ENCODE results near the gene IGF1R. TPM values are rescaled to one million over a fixed set of nuclear protein-coding genes. Genes with fewer than 3 reads are reported as not detected.

IGF1R gene
- total RNA-seq, 2 donors from 2014 or later: 10.3 to 12.6 TPM

DNA sequence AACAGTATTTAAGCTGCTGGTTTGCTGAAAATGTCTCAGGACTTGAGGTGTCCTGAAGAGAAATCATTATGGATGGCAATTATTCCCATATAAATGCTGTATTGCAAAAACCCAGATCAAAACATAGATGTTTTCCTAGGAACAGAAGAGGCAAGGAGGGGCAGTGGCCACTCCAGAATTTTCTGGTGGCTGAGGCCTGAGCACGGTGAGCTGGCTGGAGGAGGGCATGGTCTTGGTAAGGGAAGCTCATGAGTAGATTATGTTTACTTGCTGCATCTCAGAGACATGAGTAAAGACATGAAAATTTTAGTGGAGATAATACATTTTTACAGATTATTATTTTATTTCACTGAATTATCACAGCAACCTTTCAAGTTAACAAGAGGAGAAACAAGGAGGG, 328.2 kb downstream of the IGF1R start:
- no peak for ATAC-seq
- Mint-ChIP-seq H3K9me3 (no peaks in the 10 kb centered on the region), H3K27me3 (no peaks in the 10 kb centered on the region), H3K4me3 (no peak overlapping the region), H3K4me1 (ENCODE audit: low read depth in 2 of 2) (no peaks in the 10 kb centered on the region), H3K27ac (no peak overlapping the region), H3K36me3 (no peaks in the 10 kb centered on the region)
- DNase-seq (ENCODE audit: low spot score): no peak

DNA sequence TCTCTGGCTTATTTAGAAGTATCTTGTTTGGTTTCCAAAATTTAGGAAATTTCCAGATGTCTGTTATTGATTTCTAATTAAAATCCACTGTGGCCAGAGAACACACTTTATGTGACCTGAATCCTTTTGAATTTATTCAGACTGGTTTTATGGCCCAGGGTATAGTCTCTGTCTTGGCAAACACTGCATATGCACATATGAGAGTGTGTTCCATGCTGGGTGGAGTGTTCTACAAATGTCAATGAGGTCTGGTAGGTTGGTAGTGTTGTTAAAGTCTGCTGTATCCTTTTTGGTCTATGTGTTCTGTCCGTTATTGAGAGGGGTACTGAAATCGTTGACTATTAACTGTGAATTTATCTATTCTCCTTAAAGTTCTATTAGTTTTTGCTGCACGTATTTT, 329.1 kb downstream of the IGF1R start:
- peaks cover 0 to 5% of the 10 kb centered on the region in 2 donors for H3K4me1 Mint-ChIP-seq (ENCODE audit: low read depth in 2 of 2)
- no peak for DNase-seq (ENCODE audit: low spot score)
- no peaks in the 10 kb centered on the region for H3K36me3 Mint-ChIP-seq
- no peak for ATAC-seq
- no peak overlapping the region for H3K4me3 Mint-ChIP-seq
- no peaks in the 10 kb centered on the region for H3K9me3 Mint-ChIP-seq
- H3K27me3 Mint-ChIP-seq: no peaks in the 10 kb centered on the region
- H3K27ac Mint-ChIP-seq: no peak overlapping the region

DNA sequence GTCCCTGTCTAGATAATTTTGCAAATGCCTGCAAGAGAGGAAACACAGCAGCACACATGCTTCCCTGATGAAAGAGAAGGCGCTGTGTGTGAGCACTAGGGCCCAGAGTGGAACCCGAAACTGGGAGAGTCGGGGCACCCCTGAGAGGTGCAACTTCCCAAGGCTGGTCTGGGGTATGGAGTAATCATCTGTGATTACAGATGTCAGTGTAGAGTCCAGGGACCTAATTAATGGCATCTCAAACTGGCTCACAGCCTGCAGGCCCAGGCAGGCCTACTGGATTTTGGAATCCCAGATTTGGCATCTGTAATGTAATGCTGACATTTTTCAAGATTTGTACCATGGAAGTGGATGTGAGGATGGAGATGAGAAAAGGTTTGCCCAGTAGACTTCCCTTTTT, 329.8 kb downstream of the IGF1R start:
- H3K4me3 Mint-ChIP-seq: no peak overlapping the region
- no peaks in the 10 kb centered on the region for H3K27me3 Mint-ChIP-seq
- H3K27ac Mint-ChIP-seq: no peak overlapping the region
- H3K4me1 Mint-ChIP-seq (ENCODE audit: low read depth in 2 of 2): peaks cover 0 to 6% of the 10 kb centered on the region in 2 donors
- DNase-seq (ENCODE audit: low spot score) (no peak), ATAC-seq (no peak)
- no peaks in the 10 kb centered on the region for H3K9me3 Mint-ChIP-seq
- no peaks in the 10 kb centered on the region for H3K36me3 Mint-ChIP-seq

DNA sequence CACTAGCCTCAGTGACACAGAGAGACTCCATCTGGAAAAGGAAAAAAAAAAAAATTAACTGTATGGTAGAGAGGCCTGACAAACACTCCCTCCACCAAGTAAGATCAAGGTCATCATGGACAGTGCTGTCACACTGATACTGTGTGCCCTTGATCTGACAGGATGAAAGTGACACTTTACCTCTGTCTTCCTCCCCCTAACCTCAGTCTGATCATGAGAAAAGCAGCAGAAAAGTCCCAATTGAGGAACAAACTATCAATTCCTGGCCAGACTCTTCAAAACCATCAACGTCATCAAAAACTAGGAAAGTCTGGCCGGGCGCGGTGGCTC, 332.5 kb downstream of the IGF1R start:
- Mint-ChIP-seq H3K27me3 (peaks cover 3 to 4% of the 10 kb centered on the region in 2 donors), H3K4me3 (no peak overlapping the region), H3K4me1 (ENCODE audit: low read depth in 2 of 2) (peaks cover 0 to 6% of the 10 kb centered on the region in 2 donors), H3K36me3 (no peaks in the 10 kb centered on the region), H3K9me3 (no peaks in the 10 kb centered on the region), H3K27ac (no peak overlapping the region)
- ATAC-seq (no peak), DNase-seq (ENCODE audit: low spot score) (no peak)

DNA sequence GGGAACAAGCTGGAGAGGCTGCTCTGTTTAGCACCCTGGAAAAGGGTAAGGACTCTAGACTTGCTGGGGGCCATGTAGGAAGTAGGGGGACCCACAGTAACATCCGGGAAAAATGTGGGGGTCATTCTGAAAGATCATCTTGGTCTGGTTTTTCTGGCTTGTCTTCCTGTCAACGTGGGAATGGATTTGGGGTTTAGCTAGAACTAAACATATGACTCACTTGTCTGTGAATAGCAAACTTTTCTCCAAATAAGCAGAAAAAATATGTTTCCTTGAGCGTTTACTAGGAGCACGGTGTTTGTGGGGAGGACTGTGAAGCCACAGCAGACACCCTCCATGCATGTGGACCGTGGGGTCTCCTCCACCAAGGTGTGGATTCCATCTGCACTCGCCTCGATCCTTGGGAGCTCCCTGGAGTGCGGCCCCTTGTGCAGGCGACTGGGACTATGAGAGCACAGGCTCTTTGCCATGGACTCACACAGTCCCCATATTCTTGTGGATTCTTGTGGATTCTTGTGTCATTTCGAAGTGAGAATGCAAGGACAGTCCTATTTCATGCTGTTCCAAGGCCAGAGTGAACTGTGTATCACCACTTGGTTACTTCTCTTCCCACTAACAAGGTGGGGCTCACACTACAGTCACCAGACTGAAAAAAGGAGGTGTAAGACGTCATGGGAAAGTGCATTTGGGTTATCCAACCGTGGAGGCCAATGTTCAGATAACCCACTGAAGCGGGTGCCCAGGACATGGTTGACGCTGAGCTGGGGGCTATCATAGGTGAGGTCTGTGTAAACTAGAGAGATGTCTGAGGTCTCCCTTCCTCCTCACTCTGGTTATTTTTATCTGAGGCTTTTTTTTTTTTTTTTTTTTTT, 333.7 kb downstream of the IGF1R start:
- peaks cover 0 to 6% of the 10 kb centered on the region in 2 donors for H3K4me1 Mint-ChIP-seq (ENCODE audit: low read depth in 2 of 2)
- peak in 1 of 2 donors; percentile 52 for ATAC-seq
- H3K36me3 Mint-ChIP-seq: peaks cover 4% of the 10 kb centered on the region
- H3K27me3 Mint-ChIP-seq: peaks cover 6 to 12% of the 10 kb centered on the region in 2 donors
- no peaks in the 10 kb centered on the region for H3K9me3 Mint-ChIP-seq
- DNase-seq (ENCODE audit: low spot score): no peak
- no peak overlapping the region for H3K27ac Mint-ChIP-seq
- H3K4me3 Mint-ChIP-seq: no peak overlapping the region

DNA sequence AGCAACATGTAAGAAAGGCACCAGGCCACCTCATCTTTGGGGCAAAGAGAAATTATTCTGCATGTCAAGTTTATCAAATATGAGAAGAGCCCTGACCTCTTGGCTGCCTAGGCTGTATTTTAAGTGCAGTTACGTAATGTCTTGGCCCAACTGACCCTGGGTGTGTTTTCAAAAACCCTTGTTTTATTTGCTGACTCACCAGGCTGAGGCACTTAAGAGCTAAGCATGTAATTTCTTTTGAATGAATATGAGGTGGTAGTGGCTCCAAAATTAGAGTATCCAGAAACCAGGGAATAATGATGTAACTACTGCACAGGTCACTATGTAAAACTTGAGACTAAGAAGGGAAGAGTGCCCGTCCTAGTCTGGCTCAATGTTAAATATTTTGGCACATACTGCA, 335.0 kb downstream of the IGF1R start:
- Mint-ChIP-seq H3K4me3 (no peak overlapping the region), H3K4me1 (ENCODE audit: low read depth in 2 of 2) (peaks cover 0 to 6% of the 10 kb centered on the region in 2 donors), H3K36me3 (peaks cover 4% of the 10 kb centered on the region), H3K9me3 (no peaks in the 10 kb centered on the region), H3K27me3 (peaks cover 6 to 12% of the 10 kb centered on the region in 2 donors), H3K27ac (no peak overlapping the region)
- DNase-seq (ENCODE audit: low spot score) (no peak), ATAC-seq (no peak)

DNA sequence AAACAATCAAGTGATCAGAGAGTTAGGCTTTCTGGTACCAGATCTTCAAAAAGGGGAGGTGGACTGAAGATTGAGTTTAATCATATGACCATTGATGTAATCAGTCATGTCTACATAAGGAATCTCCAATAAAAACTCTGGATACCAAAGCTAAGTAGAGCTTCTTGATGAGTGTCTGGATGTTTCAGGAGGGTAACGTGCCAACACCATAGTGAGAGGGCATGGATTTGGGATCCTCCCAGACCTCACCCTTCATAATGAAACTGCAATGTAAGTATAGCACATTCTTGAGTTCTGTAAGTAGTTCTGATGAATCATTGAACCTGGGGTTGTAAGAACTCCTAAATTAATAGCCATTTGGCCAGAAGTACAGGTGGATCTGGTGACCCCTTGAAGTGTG, 337.9 kb downstream of the IGF1R start:
- peaks cover 4% of the 10 kb centered on the region for H3K36me3 Mint-ChIP-seq
- H3K27ac Mint-ChIP-seq: no peak overlapping the region
- H3K4me1 Mint-ChIP-seq (ENCODE audit: low read depth in 2 of 2): peaks cover 0 to 6% of the 10 kb centered on the region in 2 donors
- no peaks in the 10 kb centered on the region for H3K9me3 Mint-ChIP-seq
- no peak overlapping the region for H3K4me3 Mint-ChIP-seq
- DNase-seq (ENCODE audit: low spot score): no peak
- peaks cover 16 to 36% of the 10 kb centered on the region in 2 donors for H3K27me3 Mint-ChIP-seq
- no peak for ATAC-seq

DNA sequence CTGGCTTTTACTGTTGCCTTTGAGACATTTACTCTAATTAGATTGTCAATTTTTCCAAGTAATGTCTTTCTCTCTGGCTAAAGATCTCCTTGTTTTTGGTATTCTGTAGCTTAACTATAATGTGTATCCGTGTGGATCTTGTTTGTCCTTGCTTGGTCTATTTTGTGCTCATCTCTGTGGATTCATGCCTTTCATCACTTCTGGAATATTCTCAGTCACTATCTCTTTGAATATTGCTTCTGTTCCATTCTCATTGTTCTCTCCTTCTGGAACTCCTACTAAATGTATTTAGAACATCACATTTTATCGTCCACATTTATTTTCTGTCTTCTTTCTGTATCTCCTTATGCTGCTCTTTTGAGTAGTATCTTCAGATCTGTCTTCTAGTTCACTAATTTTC, 346.6 kb downstream of the IGF1R start:
- Mint-ChIP-seq H3K36me3 (peaks cover 6% of the 10 kb centered on the region), H3K4me3 (no peak overlapping the region)
- no peak for ATAC-seq

DNA sequence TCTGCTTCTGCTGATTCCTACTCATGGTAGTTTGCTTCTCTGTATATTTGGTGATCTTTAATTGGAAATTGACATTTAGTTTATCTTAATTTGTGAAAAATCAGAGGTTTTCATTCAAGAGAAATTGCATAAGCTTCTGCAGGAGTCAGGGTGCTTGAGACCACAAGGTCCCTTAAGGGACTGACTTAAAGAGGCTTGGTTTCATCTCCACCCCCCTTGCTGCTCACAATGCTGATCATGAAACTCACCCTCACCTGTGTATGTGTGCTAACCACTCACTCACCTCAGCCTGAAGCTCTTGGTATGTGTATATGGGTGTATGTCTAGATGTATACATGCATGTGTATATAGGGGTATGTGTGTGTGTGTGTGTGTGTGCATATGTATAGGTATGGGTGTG, 347.8 kb downstream of the IGF1R start:
- Mint-ChIP-seq H3K27ac (no peak overlapping the region), H3K4me1 (ENCODE audit: low read depth in 2 of 2) (no peaks in the 10 kb centered on the region), H3K4me3 (no peak overlapping the region), H3K9me3 (no peaks in the 10 kb centered on the region), H3K27me3 (peaks cover 8 to 39% of the 10 kb centered on the region in 2 donors), H3K36me3 (peaks cover 6% of the 10 kb centered on the region)
- DNase-seq (ENCODE audit: low spot score) (no peak), ATAC-seq (no peak)

More for the DNA sequence above, 346.6 kb downstream of the IGF1R start:
- Mint-ChIP-seq H3K4me1 (ENCODE audit: low read depth in 2 of 2) (no peaks in the 10 kb centered on the region), H3K27me3 (peaks cover 13 to 45% of the 10 kb centered on the region in 2 donors), H3K9me3 (no peaks in the 10 kb centered on the region), H3K27ac (no peak overlapping the region)
- no peak for DNase-seq (ENCODE audit: low spot score)

DNA sequence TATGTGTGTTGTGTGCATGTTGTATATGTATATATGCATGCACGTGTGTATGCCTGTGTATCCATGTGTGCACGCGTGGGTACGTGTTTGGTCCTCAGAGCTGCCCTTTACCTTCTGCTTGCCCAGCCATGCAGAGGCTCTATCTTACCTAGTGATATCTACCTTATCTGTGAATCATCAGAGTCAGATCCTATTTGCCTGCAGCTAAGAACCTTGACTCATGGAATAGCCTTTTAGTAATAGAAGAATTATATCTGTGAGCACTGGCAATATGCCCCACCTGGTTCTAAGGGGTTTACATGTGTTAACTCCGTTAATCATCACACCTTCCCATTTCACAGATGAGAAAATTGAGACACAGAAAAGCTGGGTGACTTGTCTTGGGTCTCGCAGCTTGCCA, 348.3 kb downstream of the IGF1R start:
- ATAC-seq (no peak), DNase-seq (ENCODE audit: low spot score) (no peak)
- H3K4me1 Mint-ChIP-seq (ENCODE audit: low read depth in 2 of 2): no peaks in the 10 kb centered on the region
- H3K27me3 Mint-ChIP-seq: peaks cover 8 to 35% of the 10 kb centered on the region in 2 donors
- no peak overlapping the region for H3K4me3 Mint-ChIP-seq
- peaks cover 6% of the 10 kb centered on the region for H3K36me3 Mint-ChIP-seq
- no peak overlapping the region for H3K27ac Mint-ChIP-seq
- no peaks in the 10 kb centered on the region for H3K9me3 Mint-ChIP-seq

DNA sequence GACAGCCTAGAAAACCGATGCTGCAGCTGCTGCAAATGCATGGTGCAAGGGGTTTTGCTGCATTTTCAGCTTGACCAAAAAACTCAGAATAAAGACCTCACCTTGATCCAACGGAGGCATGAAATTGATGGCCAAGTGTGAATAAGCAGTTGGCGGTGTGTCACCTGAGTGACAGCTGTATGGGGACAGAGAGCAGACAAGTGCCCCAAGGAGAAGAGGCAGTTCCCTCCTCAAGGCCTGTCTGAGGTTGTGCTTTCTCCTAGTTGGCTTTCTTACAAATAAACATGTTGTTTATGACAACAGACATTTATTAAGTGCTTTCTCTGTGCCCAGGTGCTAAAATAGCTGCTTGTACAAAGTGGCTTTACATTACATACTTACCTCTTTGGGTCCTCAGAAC, 349.0 kb downstream of the IGF1R start:
- Mint-ChIP-seq H3K27ac (no peak overlapping the region), H3K4me3 (no peak overlapping the region), H3K4me1 (ENCODE audit: low read depth in 2 of 2) (no peaks in the 10 kb centered on the region), H3K27me3 (peaks cover 5 to 28% of the 10 kb centered on the region in 2 donors), H3K36me3 (peaks cover 6% of the 10 kb centered on the region), H3K9me3 (no peaks in the 10 kb centered on the region)
- DNase-seq (ENCODE audit: low spot score) (no peak), ATAC-seq (no peak)

DNA sequence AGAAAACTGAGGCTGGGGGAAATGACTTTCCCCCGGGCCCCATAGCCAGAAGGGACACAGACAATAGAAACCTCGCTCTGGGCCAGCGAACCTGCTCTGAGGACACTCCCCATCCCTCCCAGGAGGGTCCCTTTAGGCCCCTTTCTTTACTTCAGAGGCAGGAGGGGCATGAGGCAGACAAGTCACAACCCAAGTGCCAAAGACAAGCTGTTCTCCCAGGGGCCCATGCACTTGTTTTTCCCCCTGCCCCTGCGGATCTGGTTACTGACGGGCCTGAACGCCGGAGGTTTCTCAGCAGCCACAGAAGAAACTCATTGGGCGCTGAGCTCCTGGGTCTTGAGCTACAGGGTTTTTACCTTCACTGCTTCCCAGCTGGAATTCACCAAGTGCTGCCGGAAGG, 349.4 kb downstream of the IGF1R start:
- Mint-ChIP-seq H3K9me3 (no peaks in the 10 kb centered on the region), H3K27ac (no peak overlapping the region)

DNA sequence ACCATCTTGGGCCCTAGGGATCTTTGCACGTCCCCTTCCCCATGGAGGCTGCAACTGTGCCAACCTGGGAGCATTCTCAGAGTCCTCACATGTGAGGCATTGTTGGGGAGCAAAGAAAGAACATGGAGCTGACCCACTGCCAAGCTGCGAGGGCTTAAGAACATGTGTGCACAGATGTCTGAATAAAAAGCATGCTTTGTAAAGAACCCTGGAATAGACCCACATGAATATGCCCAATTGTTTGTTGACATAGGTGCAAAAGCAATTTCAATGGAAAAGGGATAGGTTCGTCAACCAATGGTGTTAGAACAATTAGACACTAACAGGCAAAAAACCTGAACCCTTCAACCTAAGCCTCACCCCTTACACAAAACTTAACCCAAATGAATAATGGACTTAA, 349.9 kb downstream of the IGF1R start:
- no peaks in the 10 kb centered on the region for H3K4me1 Mint-ChIP-seq (ENCODE audit: low read depth in 2 of 2)
- DNase-seq (ENCODE audit: low spot score) (no peak), ATAC-seq (no peak)
- peaks cover 6% of the 10 kb centered on the region for H3K36me3 Mint-ChIP-seq
- no peaks in the 10 kb centered on the region for H3K9me3 Mint-ChIP-seq
- H3K4me3 Mint-ChIP-seq: no peak overlapping the region
- H3K27me3 Mint-ChIP-seq: peaks cover 2 to 23% of the 10 kb centered on the region in 2 donors
- H3K27ac Mint-ChIP-seq: no peak overlapping the region

More for the DNA sequence above, 349.4 kb downstream of the IGF1R start:
- DNase-seq (ENCODE audit: low spot score) (no peak), ATAC-seq (no peak)
- Mint-ChIP-seq H3K36me3 (peaks cover 6% of the 10 kb centered on the region), H3K27me3 (peaks cover 2 to 24% of the 10 kb centered on the region in 2 donors), H3K4me1 (ENCODE audit: low read depth in 2 of 2) (no peaks in the 10 kb centered on the region), H3K4me3 (no peak overlapping the region)

DNA sequence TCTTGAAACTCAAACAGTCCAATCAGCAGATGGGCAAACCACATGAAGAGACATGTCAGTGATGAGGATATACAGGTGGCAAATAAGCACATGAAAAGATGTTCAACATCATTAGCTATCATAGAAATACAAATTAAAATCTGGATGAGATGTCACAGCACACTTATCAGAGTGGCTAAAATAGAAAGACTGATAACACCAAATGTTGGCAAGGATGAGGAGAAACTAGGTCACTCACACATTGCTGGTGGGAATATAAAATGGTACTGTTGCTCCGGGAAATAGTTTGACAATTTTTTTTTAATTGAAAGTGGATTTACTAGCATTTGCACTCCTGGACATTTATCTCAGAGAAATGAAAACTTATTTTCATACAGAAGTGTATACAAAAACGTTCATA, 350.9 kb downstream of the IGF1R start:
- Mint-ChIP-seq H3K4me1 (ENCODE audit: low read depth in 2 of 2) (no peaks in the 10 kb centered on the region), H3K27me3 (peaks cover 2 to 23% of the 10 kb centered on the region in 2 donors), H3K27ac (no peak overlapping the region), H3K36me3 (peaks cover 6% of the 10 kb centered on the region), H3K4me3 (no peak overlapping the region), H3K9me3 (no peaks in the 10 kb centered on the region)
- DNase-seq (ENCODE audit: low spot score): no peak
- ATAC-seq: no peak

DNA sequence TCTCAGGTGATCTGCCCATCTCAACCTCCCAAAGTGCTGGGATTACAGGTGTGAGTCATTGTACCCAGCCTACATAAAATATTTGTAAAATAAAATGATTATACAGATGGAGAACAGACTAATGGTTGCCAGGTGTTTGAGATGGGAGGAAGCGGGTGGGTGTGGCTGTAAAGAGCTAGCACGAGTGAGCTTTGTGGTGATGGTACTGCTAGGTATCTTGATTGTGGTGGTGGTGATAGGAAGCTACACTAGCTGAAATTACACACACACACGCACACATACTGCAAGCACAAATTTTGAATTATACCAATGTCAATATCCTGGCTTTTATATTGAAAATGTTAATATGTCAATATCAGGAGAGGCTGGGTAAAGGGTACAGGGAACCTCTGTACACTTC, 353.9 kb downstream of the IGF1R start:
- no peak overlapping the region for H3K4me3 Mint-ChIP-seq
- DNase-seq (ENCODE audit: low spot score) (no peak), ATAC-seq (no peak)
- H3K9me3 Mint-ChIP-seq: no peaks in the 10 kb centered on the region
- no peaks in the 10 kb centered on the region for H3K4me1 Mint-ChIP-seq (ENCODE audit: low read depth in 2 of 2)
- peaks cover 0 to 8% of the 10 kb centered on the region in 2 donors for H3K27me3 Mint-ChIP-seq
- no peak overlapping the region for H3K27ac Mint-ChIP-seq
- H3K36me3 Mint-ChIP-seq: no peaks in the 10 kb centered on the region
